Lung (tissue), 12 donors: ENCODE data around the gene TUB. TPM values are rescaled to one million over a fixed set of nuclear protein-coding genes. Genes with fewer than 3 reads are reported as not detected.
A peak's percentile ranks its signal among the peaks of the same experiment; 100 is the strongest.

Source experiments
- ATAC-seq: fragments of 200-7000 bp; cut with Tn5 transposase; one replicate; pipeline ENCODE4 v1.9.1; 2020; ENCODE audit warnings: moderate number of reproducible peaks; ENCODE audit not compliant: insufficient read depth, low FRiP score
- DNase-seq, 3 donors: peaks; one replicate each; pipeline ENCODE4 v3.0.0-alpha.2; 2013 to 2017
- H3K27ac ChIP-seq, 2 donors: one replicate each; pipeline ENCODE4 v1.5.1; 2013; ENCODE audit warnings: mild to moderate bottlenecking in 2 of 2, moderate library complexity in 2 of 2, control low read depth in 1 of 2, inconsistent platforms in 1 of 2, low read depth in 1 of 2, low read length in 1 of 2
- H3K27me3 ChIP-seq, 3 donors: one replicate each; pipeline ENCODE4 v1.5.1; 2013; ENCODE audit warnings: low read length in 2 of 3; ENCODE audit not compliant: control insufficient read depth in 3 of 3, insufficient read depth in 3 of 3
- H3K36me3 ChIP-seq, 4 donors: one replicate each; pipeline ENCODE4 v1.5.1; 2013; ENCODE audit warnings: low read length in 4 of 4, mild to moderate bottlenecking in 1 of 4, moderate library complexity in 1 of 4; ENCODE audit not compliant: control insufficient read depth in 4 of 4, insufficient read depth in 4 of 4
- H3K4me1 ChIP-seq, 5 donors: one replicate each; pipeline ENCODE4 v1.5.1; 2013; ENCODE audit warnings: low read length in 5 of 5, mild to moderate bottlenecking in 2 of 5, moderate library complexity in 1 of 5; ENCODE audit not compliant: control insufficient read depth in 5 of 5, insufficient read depth in 5 of 5
- H3K4me3 ChIP-seq: one replicate; pipeline ENCODE4 v1.5.1; 2013; ENCODE audit warnings: mild to moderate bottlenecking, control low read depth, moderate library complexity
- H3K9ac ChIP-seq, 2 donors: one replicate each; pipeline ENCODE4 v1.5.1; 2013; ENCODE audit warnings: low read length in 2 of 2, control low read depth in 1 of 2; ENCODE audit not compliant: insufficient read depth in 1 of 2
- H3K9me3 ChIP-seq, 4 donors: one replicate each; pipeline ENCODE4 v1.5.1; 2013; ENCODE audit warnings: low read length in 3 of 4, mild to moderate bottlenecking in 1 of 4, moderate library complexity in 1 of 4; ENCODE audit not compliant: control insufficient read depth in 4 of 4, insufficient read depth in 3 of 4
- WGBS, 2 donors: extraction: QIAGEN DNeasy Blood & Tissue Kit; methylation state at CpG; one replicate each; pipeline ENCODE4 v1.1.7; 2013; 5-methylcytosine and 5-hydroxymethylcytosine counted together
- polyA plus RNA-seq, 2 donors: library from polyadenylated mRNA; stranded (reverse); fragments of 200-250 nt; gene quantifications; one replicate each; pipeline ENCODE4 v1.2.1, GENCODE V29; 2013
- total RNA-seq, 2 donors: library from RNA; depleted of rRNA in 1 of 2; stranded (reverse); fragments of >200 nt in 1 of 2; gene quantifications; one replicate each; pipeline ENCODE4 v1.2.1, GENCODE V29; 2014 to 2021
- TF ChIP-seq, protein P1 (sequence below): IDR thresholded peaks from 2 replicates; pipeline ENCODE4 v1.5.1; 2012; ENCODE audit warnings: mild to moderate bottlenecking; ENCODE audit errors: control extremely low read depth, extremely low read depth
- donor health status: control.
- donor health status: control.
- donor health status: Bipolar disorder and iron deficiency.
- donor health status: healthy.
- donor health status: DM: yes; HTN: yes; CAD: no.

TUB gene
- total and polyA plus RNA-seq, 4 donors, result 0.96 to 23.5 (median 5.1) TPM

DNA sequence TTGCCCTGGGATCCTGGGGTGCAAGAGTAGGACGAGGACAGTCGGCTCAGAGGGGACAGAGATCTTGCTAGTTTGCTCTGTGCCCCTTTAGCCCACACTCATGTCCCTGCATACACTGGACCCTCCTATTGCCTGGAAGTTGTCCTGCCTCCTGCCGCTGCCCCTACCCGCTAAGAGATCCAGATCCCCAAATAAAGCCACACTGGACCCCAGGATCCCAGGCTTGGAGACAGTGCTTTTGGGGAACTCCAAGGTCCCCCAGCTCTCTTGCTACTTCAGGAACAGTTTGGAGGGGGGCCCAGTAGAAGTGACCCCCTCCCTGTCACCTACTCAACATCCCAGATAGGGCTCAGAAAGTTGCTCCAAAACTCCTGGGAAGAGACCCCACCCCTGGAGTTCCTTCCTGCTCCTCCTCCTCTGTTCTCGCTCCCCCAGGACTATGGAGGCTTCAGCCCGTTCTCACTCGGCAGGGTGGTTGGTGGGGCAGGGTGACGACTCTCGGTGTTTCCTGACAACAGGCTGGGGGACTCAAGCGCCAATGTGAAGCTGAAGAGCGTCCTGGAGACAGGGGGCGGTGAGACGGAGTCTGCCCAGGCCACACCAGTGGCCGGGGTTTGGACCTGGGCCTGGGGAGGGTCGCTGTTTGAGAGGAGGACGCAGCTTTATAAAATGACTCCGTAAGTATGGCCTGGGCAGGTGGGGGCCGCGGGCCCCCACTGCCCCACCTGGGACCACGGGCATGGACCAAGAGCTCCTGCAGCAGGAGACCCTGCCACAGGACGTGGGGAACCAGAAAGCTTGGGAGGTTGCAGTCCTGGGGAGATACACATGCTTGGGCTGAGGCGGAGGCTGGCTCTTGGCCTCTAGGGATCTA, 19.2 kb upstream of the TUB start:
- H3K4me3 ChIP-seq, result no peak overlapping the region
- no peak overlapping the region for H3K27ac ChIP-seq
- WGBS, 2 donors, result 92 to 93% methylated on average over 20 to 22 of the region's 22 CpGs
- H3K9ac ChIP-seq, result no peak overlapping the region
- H3K36me3 ChIP-seq, result no peaks in the 10 kb centered on the region
- ATAC-seq (no peak), DNase-seq (no peak)
- H3K9me3 ChIP-seq, result no peaks in the 10 kb centered on the region
- H3K27me3 ChIP-seq, result no peaks in the 10 kb centered on the region
- peaks cover 2 to 39% (median 11%) of the 10 kb centered on the region in 5 donors for H3K4me1 ChIP-seq
- TF ChIP-seq, protein P1, sequence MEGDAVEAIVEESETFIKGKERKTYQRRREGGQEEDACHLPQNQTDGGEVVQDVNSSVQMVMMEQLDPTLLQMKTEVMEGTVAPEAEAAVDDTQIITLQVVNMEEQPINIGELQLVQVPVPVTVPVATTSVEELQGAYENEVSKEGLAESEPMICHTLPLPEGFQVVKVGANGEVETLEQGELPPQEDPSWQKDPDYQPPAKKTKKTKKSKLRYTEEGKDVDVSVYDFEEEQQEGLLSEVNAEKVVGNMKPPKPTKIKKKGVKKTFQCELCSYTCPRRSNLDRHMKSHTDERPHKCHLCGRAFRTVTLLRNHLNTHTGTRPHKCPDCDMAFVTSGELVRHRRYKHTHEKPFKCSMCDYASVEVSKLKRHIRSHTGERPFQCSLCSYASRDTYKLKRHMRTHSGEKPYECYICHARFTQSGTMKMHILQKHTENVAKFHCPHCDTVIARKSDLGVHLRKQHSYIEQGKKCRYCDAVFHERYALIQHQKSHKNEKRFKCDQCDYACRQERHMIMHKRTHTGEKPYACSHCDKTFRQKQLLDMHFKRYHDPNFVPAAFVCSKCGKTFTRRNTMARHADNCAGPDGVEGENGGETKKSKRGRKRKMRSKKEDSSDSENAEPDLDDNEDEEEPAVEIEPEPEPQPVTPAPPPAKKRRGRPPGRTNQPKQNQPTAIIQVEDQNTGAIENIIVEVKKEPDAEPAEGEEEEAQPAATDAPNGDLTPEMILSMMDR, result no peak

GRCh38 chr11:8062781-8063257, 18.2 kb upstream of the TUB start:
- no peak for DNase-seq
- 77 to 83% methylated on average over 13 of the region's 13 CpGs for WGBS, 2 donors
- Histone ChIP-seq H3K27ac (peak overlapping the region; percentile 9 to 41), H3K4me3 (no peak overlapping the region), H3K9me3 (no peaks in the 10 kb centered on the region), H3K27me3 (no peaks in the 10 kb centered on the region), H3K4me1 (peaks cover 2 to 30% (median 8%) of the 10 kb centered on the region in 5 donors), H3K36me3 (no peaks in the 10 kb centered on the region), H3K9ac (no peak overlapping the region)
- no peak for ATAC-seq
- TF ChIP-seq, protein P1, result no peak

- Histone ChIP-seq H3K9ac (peak overlapping the region in 1 of 2 donors; percentile 34), H3K27ac (no peak overlapping the region), H3K27me3 (no peaks in the 10 kb centered on the region), H3K4me1 (peaks cover 4 to 34% (median 11%) of the 10 kb centered on the region in 5 donors), H3K36me3 (no peaks in the 10 kb centered on the region), H3K4me3 (no peak overlapping the region), H3K9me3 (no peaks in the 10 kb centered on the region)
- ATAC-seq, result no peak
- 55 to 72% methylated on average over 7 of the region's 7 CpGs for WGBS, 2 donors
- peak; percentile 45 to 83 (median 68) for DNase-seq
- TF ChIP-seq, protein P1, result no peak
These were observed 17.7 kb upstream of the TUB start for GRCh38 chr11:8063324-8063723.
